ENCODE results near the gene CPS1.

CPS1 gene

DNA sequence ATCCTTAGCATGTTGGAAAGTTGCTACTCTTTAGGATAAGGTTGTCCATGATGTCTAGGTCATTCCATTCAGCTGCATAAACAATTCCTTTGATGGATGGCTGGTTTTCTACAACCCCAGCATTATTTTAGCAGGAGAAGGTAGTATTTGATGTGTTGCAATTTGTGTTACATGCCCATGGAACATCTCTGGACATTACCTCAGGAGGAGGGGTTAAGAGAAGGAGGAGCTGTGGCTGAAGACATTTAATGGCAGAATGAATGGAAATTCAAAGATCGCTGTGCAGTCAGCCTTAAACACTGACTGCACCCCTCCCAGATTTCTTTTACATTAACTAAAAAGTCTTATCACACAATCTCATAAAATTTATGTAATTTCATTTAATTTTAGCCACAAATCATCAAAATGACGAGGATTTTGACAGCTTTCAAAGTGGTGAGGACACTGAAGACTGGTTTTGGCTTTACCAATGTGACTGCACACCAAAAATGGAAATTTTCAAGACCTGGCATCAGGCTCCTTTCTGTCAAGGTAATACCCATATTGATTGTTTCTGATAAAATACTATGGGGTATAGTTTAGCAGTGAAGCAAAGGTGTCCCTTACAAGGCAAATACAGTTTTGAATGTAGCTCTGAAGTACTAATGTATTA, at the start of gene CPS1:
Gene CPS1 (plus strand): TSS at position 271 of the 652 bp plus-strand sequence. CDS start 135 bp downstream, at position 406.
- no peak for DNase-seq

DNA sequence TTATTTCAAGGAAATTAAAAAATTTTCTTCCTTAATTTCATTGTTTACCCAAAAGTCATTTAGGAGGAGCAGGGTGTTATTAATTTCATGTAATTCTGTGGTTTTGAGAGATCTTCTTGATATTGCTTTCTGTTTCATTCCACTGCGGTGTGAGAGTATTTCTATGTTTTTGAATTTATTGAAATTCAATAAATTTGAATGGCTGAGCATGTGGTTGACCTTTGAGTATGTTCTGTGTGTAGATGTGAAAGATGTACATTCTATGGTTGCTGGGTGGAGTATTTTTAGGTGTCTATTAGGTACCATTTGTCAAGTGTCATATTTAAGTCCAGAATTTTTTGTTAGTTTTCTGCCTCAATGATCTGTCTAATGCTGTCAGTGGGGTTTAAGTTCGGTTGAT, 40.5 kb upstream of the CPS1 start:
- DNase-seq = no peak

DNA sequence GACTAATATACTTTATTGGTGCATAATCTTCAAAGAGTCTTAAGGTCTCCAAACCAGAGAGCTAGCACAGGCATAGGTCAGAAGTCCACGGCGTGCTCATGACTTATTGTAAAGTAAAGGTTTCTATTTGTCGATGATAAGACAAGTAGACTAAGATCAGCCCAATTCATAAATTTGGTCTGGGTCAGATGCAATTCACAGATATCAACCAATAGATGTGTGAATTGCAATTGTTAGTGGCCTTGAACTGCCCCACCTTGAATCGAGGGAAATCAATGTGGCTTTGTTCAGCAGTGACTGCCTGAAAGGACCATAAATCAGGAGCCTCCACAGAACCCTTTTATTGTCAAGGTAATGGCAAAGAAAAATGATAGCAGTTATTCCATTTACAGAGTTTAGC, 39.1 kb upstream of the CPS1 start:
- no peak for DNase-seq

DNA sequence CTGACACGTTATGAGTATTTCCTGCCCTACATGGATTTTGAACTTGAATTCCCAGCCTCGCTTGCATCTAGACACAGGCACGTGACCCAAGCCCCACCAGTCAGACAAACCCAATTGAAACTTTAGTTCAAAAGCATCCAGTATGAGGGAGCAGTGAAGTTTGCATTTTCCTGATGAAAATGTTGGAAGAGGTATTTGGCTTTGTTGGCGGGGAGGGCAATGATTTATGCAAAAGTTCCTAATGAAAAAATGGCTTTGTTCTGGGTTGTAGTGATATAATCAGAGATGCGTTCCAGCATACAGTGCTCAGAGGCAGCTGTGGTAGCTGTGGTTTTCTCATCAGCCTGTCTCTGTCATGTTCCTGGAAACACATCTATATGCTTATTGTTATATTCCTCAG, 36.8 kb upstream of the CPS1 start:
- no peak for DNase-seq

DNA sequence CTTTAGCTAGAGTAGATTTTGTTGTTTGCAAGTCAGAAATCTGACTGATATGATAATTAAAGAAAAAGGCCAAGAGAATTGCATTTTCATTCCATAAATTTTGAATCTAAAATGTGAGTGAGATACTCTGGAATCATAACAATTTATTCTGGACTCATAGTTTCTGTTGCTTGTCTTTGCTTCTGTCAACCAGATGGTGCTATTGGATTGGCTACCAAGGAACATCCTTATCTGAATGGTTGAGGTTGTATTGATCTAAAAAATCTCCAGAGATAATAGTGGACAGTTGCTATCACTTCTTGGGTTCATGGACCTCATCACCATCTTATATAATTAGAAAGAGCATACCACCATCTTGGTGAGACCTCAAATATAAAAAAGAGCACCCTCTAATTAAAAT, 34.0 kb upstream of the CPS1 start:
- DNase-seq = no peak

DNA sequence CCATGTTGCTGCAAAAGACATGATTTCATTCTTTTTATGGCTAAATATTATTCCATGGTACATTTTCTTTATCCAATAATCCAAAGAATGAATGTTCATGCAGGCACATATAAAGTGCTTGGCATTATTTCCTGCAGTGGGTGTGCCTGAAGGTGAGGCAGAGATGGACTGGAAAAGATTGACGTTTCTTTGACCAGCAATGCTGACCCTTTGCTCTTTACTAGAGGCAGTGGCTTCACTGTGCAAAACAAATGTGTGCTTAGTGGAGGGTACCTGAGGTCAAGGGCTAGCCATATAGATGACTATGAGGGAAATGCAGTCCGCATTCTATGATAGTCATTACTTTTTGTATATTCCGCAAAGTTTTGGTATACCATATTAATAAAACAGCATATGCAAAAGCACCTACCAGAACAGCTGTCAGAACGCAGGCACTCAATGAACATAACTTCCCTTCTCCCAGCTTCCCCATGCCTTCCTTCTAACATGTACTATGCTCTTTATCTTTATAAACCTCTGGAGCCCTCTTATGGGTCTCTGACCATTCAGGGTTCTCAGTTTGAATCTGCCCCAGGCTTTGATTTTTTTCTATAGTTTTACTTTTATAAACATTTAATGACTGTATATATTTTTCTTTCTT, 32.6 kb upstream of the CPS1 start:
- no peak for DNase-seq

DNA sequence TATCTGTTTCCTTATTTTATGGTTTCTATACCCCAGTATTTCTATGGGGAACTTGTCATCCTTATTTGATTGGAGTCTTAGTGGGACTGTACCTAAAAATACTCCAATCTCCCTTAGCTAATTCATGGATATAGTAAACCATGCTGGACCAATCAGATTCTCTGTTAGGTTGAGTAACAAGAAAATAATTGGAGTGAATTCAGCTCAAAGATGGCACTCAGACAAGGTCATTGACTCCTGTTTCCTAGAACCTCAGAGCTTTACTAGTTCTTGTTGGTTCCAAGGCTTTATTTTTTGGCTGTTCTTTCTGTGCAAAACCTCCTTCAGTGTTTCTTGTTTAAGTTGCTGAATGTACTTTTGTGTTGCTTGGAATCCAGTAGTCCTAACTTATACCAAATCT, 31.9 kb upstream of the CPS1 start:
- DNase-seq = no peak

DNA sequence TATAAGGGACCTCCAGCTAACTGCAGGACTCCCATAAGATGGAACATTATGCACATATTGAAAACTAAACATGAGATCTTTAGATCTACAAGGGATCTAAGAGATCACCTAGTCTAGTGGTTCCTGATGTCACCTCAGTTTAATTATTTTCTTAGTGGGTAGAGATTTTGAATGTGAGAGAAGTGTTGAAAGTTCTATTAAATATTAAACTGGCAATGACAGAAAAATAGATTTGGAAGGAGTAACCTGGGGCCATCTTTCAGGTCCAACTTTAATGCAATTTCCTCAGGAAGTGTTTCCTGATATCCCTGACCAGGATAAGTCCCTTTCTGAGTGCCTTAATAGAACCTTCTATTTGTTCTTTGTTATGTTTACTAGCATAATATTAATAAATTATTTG, 29.1 kb upstream of the CPS1 start:
- no peak for DNase-seq

DNA sequence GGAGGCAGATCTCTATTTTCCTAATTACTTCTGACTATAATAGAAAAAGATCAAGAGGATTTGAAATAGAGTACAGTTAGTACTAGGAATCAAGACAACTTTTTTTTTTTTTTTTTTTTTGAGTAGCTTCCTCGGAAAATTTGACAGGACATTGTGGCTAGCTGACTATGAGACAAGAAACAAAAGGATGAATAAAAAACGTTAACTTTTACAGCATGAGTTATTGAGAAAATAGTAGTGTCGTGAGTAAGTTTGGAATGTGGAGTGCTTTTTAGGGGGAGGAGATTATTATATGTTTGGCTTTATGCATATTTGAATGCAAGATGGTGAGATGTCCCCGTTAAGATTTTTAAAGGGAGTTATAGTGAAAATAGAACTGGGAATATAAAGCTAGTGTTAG, 27.7 kb upstream of the CPS1 start:
- DNase-seq = no peak

DNA sequence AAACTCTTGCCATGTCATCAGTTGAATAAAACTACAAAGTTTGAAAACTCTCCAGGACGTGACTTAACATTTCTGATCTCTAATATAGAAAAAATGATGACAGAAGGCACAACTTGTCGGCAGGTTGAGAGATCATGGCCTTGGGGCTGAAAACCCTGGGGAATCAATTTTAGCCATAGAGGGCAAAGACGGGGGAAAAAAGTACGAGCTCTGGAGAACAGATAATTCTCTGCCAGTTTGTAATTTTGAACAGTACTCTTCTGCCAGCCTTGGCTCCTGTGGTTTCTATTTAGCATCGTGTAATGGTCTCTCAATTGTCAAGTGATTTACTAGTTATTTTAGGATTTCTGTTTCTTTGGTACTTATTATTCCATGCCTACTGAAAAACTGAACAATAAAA, 25.3 kb upstream of the CPS1 start:
- DNase-seq = no peak

DNA sequence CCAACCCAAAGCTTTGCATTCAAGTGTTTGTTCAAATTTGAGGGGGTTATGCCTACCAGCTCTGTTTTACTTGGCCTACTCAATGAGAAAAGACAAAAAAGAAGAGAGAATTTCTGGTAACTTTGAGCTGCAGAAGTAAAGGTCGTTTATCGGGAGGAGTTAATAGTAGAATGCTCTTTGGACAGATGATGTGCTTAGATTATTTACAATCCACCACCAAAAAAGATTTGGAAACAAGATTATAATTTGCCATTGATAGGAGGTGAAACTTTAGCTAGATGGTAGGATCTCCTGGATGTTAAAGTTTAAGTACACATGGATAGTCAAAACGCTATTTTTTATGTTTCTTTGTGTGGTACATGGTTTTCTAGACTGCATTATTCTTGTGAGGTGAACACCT, 24.9 kb upstream of the CPS1 start:
- DNase-seq = no peak

DNA sequence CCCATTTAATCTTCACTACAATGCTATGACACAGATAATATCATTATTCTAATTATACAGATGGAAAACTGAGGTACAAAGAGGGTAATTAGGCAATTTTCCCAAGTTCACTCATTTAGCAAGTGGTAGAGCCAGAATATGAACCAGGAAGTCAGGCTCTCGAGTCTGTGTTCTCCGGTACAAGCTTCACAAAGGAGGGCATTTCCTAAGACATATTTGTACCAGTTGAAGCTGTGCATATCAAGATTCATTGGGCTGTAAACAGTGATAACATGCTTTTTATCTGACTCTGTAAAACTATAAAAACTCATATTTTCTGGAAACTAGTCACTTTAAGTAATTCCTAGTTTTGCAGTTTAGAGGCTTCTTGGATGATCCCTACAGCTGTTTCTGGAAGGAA, 23.0 kb upstream of the CPS1 start:
- DNase-seq = no peak

DNA sequence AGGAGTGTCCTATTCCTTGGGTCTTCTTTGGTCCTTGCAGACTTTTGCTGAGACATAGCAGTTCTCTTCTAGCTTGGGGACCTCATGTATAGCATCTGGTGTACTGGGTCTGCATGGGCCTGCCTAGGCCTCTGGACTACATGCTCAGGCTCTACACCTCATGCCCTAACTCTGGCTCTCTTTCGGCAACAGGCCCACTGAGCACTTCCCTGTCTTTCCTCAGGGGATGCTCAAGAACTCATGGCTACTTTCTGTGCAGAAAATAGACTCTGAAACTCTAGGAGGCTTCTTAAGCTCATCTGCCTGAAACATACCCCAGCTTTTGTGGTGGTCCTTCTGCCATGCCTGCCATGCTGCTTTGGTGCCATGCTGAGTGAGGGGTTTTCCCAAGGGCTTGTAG, 21.5 kb upstream of the CPS1 start:
- no peak for DNase-seq

DNA sequence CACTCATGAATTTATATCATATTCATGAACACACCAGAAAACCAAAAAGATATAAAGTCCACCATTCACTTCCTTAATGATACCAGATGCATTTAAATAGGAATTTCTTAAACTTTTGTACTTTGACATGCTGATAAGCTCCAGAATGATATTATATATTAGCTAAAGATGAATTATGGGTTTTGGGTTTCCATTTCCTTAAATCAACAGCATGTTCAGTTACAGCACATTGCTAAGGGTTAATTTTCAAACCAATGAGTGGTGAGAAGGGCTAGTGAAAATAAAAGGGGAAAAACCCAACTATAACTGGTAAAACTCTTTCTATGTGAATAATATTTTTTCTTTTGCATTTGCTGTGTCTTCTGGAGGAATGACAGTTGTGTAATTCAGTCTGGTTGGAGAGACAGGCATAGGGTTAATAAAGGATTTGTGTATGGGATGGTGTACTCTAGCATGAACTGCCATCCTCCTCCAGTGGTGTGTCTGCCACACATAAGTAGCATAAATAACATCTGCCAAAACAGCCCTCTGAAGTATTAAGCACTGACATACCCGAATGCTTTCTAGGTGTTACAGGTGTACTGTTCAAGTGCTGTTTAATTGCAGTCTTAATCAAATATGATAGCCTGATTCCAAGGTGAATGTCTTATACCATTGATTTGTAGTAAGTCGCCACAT, 19.3 kb upstream of the CPS1 start:
- DNase-seq = no peak

DNA sequence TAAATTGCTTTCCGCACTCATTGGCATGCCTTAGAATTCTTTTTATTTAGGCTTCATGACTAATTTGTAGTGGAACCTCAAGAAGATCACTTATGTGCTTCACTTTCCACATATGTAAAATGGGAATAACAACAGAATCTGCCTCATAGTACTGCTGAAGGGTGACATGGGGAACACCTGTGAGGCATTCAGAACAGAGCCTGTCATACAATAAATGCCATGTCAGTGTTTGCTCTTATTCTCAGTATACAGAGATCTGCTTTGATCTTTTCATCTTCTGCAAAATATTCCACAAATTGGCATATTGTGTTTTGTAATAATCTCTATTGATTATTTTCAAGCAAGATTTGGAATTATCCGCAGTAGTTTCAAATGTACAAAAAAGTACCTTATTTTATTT, 17.4 kb upstream of the CPS1 start:
- no peak for DNase-seq

DNA sequence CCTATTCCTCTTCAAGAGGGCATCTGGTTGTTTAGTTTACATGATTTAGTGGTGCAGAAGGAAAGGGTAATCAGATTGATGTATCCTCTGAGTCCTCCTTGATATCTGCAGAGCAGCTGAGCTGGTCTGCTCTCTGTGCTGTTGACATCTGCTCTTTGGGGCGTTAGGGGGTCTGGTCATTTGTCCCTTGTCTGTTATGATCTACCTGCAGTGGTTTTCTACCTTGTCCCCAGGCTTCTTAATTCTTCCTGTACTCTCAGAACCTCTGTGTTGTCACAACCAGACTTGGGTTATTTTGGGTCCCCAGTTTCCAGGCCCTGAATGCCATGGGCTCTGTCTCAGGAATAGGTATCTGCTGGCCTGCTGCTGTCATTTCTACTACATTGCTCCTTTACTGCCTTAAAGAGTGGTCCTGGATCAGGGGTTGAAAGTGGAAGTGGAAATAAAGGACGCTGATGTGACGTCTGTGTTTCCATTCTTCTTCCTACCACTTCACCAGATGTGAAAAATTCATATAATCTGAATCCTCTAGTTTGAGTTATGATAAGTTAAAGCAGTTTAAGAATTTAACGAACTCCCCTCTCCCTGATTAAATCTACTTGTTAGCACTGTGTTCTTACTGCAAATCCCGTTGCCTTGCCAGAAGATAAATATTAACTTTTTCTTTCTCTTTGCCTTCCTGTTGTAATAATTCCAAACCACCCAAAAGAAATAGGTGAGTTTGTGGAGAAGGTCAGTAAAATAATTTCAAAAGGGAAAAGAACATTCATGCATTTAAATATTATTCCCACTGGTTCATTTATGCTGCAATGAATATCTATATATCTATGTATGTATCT, 16.6 kb upstream of the CPS1 start:
- no peak for DNase-seq

DNA sequence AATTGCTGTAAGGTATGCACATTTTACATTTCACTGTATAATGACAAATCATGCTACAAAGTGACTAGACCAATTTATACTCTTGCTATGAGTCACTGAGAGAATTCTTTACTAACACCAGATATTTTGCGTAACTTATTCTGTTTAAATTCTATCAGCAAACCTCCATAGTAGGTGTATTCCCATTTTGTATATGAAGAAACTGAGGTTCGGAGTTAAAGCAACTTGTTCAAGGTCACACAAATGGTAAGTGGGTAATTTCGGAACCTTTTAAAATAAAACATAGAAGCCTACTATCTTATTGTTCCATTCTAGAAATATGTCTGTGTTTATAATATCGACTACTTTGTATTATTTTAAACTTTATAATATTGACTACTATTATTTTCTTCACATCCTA, 15.9 kb upstream of the CPS1 start:
- no peak for DNase-seq

DNA sequence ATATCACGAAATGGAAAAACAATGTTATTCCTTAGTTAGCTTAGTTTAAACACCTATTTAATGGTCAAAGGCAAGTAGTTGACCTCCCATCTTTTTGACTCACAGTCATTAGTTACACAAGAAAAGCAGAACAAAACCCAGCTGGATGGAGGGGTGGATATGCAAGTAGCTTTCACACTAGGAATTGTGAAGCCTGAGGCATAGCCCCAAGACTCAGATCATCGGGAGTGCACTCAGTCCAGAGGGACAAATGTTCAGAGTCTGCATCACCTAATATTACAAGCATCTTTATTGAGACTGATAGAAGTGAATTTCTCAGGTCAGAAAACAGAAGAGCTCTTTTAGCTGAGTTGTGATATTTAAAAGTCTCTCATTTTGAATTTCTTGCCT, 15.5 kb upstream of the CPS1 start:
- DNase-seq = no peak

DNA sequence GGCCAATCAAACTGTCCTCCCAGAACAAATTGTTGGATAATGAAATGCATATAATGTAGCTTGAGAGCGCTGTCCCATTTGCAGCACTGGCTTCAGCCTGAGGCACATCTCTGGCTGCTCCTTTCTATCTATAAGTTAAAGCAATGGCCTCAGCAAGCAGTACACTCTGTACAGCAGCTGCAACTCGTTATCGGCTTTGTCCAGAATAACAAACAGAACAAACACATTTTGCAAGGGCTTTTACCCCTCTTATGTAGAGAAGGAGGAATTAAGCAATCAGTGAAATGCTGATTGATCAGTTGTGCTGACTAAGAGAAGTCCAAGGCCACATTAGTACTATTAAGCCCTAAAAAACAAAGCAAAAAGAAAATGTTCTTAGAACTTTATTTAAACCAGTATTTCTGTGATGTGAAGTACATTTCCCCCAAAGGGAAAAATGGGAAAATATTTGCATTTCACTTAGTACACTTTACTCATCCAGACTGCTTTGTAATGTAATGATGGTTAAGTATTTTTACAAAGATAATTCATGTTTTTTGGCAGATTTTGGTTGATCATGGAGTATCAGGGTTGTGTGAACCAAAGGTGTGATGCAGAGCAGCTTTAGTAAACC, 15.0 kb upstream of the CPS1 start:
- DNase-seq = no peak

DNA sequence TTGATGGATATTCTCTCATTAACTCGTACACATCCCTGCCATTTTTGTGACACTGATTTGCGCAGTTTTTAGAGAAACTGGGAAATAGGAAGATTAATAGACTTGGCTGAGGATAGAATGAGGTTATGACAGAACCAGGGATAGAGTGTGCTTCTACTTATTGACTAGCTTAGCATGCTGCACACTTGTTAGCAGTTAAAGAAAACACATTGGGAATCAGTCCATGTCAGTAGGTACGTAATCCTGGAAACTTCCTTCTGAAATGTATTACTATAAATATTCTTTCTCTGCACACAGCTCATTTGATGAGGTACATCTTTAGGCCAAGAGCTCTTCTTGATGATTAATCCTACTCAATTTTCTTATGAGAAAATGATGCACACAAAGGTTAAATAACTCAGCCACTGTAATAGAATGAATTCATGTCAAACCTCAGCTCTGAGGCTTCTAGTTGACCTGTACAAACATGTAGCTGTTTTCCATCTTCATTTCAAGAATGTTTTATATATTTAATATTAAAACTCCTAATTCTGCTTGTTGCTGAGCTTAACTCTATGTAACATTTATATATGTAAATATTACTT, 12.3 kb upstream of the CPS1 start:
- no peak for DNase-seq

DNA sequence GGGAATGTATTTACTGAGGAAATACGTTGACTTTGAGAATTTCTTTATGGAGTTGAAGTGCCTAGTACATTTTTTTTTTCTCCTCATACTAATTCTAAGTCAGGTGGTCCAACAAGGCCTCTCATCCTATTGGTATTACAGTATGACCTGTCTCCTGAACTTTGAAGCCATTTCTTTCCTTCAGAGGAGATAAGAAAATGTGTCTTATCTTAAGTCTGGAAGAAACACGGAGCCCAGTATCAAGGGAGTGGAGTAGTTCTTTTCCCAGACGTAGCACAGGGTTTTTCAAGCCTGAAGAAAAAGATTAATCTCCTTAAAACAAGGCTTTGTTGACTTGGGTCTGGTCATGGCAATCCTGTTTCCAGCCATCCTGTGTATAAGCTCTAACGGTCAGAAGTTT, 11.6 kb upstream of the CPS1 start:
- no peak for DNase-seq

DNA sequence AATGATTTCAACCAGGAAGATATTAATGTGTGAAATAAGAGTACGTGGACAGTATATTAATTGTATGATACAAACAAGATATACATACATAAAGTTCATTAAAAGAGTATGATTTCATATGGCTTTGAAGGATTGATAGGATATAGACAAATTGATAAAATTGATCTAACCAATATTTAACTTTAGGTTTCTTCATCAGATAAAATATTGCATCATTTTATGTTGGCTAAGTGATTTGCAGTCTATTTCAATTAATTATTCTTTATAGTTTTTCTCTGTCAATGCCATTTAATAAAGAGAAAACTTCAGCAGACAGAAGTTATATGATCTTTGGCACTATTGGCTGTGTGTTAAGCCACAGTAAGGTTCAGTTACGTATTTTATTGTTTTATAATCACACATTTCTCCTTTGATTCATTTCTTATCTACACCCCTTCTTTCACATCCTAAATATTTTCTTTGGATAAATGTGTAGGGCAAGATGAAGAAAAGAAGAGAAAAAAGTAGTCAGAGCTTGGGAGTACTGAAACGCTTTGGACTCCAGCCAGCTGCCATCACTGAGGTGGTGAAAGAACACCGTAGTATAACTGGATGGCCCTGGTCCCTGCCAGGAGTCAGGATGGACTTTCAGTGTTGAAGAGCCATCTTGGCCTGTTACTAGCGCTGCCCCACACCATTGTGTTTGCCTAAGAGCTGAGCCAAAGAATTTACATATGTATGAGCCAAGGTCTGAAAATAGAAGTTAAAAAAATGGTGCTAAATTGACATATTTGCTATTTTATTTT, 9.8 kb upstream of the CPS1 start:
- DNase-seq = no peak
